RPMI8226 (cell line): Measurements from ENCODE around the gene TRIM7.
"Not testable (repeated sequence)": the region's sequence is repeated elsewhere in the genome, so short reads cannot be mapped to it uniquely, and the experiment has no call there.

ENCODE experiments used
- DNase-seq: peaks from one replicate; pipeline ENCODE4 v3.0.0-alpha.2; 2015

Gene TRIM7

GRCh38 chr5:181232593-181232992 is 27.6 kb upstream of the TRIM7 start:
- no peak for DNase-seq

GRCh38 chr5:181231432-181231831 is 26.4 kb upstream of the TRIM7 start:
- no peak for DNase-seq

GRCh38 chr5:181230551-181230950 is 25.6 kb upstream of the TRIM7 start:
- DNase-seq = no peak

GRCh38 chr5:181229996-181230395 is 25.0 kb upstream of the TRIM7 start:
- no peak for DNase-seq

GRCh38 chr5:181224390-181225229 is 19.6 kb upstream of the TRIM7 start:
- DNase-seq = peak; percentile 68

GRCh38 chr5:181223729-181224389 is 18.9 kb upstream of the TRIM7 start:
- peak; percentile 51 for DNase-seq

GRCh38 chr5:181223058-181223728 is 18.2 kb upstream of the TRIM7 start, which contains the start of gene TRIM41:
TSS of gene TRIM41 (plus strand) at chr5:181223281. CDS start at chr5:181224000, 719 bp downstream.
- DNase-seq = peak; percentile 98

GRCh38 chr5:181222630-181223057 is 17.6 kb upstream of the TRIM7 start:
- peak; percentile 62 for DNase-seq

GRCh38 chr5:181221792-181222629 is 17.0 kb upstream of the TRIM7 start:
- peak; percentile 95 for DNase-seq

GRCh38 chr5:181221105-181221791 is 16.3 kb upstream of the TRIM7 start:
- no peak for DNase-seq

GRCh38 chr5:181220178-181220515 is 15.2 kb upstream of the TRIM7 start:
- no peak for DNase-seq

GRCh38 chr5:181219262-181220177 is 14.5 kb upstream of the TRIM7 start:
- DNase-seq = no peak

GRCh38 chr5:181218795-181219124 is 13.8 kb upstream of the TRIM7 start:
- no peak for DNase-seq

GRCh38 chr5:181217803-181218062 is 12.7 kb upstream of the TRIM7 start:
- DNase-seq = no peak

GRCh38 chr5:181217111-181217802 is 12.3 kb upstream of the TRIM7 start:
- peak; percentile 76 for DNase-seq

GRCh38 chr5:181215997-181216989 is 11.3 kb upstream of the TRIM7 start:
- peak; percentile 52 for DNase-seq

GRCh38 chr5:181214249-181214648 is 9.3 kb upstream of the TRIM7 start:
- DNase-seq = not testable (repeated sequence)

- DNase-seq = no peak
Measured at GRCh38 chr5:181212934-181213333, 7.9 kb upstream of the TRIM7 start.

GRCh38 chr5:181212080-181212479 is 7.1 kb upstream of the TRIM7 start:
- DNase-seq = no peak

GRCh38 chr5:181211208-181211607 is 6.2 kb upstream of the TRIM7 start:
- DNase-seq = no peak
